Endometrial microvascular endothelial cells (primary cell): ENCODE data around the gene PANK2. TPM values are rescaled to one million over a fixed set of nuclear protein-coding genes. Genes with fewer than 3 reads are reported as not detected.
"Not testable (repeated sequence)": the region's sequence is repeated elsewhere in the genome, so short reads cannot be mapped to it uniquely, and the experiment has no call there.

Experiments used
- in situ Hi-C: cut with HindIII; loops from 2 replicates; pipeline ENCODE4 v1.10.0; 2017; ENCODE audit warnings: low sequenced_read_pairs, low pct_unique_long_range_greater_than_20kb; ENCODE audit errors: inconsistent ontology term
- total RNA-seq: library from RNA; depleted of rRNA; stranded (reverse); fragments of >200 nt; gene quantifications from one replicate; pipeline ENCODE4 v1.2.3, GENCODE V29; 2015; ENCODE audit errors: inconsistent ontology term

PANK2 gene
- total RNA-seq, 1 donor from 2014 or later: 47.3 TPM

DNA sequence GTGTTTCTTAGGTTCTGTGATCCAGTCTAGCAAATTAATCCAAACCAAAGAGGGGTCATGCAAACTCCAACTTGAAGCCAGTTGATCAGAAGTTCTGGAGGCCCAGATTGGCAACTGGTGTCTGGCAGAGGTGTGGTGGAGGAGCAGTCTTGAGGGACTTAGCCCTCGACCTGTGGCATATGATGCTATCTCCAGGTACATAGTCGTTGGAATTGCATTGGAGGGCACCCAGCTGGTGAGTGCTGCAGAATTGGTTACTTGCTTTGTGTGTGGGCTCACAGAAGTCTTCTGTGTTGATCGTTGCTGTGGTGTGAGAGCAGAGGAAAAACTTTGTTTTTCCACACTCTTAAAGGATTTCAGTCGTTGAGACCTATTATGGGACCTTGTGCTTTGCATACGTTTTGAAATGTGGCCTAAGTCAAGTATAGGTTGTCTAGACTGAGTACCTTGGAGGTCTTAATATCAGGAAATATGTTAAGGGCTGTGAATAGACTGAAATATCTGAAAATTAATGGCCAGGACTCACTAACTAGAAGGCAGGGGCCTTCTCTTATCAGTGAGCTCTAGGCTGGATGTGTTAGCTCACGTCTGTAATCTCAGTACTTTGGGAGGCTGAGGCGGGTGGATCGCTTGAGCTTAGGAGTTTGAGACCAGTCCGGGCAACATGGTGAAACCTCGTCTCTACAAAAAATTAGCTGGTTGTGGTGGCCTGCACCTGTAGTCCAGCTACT, 7.8 kb downstream of the PANK2 start:
- in situ Hi-C loops: no loop called here

DNA sequence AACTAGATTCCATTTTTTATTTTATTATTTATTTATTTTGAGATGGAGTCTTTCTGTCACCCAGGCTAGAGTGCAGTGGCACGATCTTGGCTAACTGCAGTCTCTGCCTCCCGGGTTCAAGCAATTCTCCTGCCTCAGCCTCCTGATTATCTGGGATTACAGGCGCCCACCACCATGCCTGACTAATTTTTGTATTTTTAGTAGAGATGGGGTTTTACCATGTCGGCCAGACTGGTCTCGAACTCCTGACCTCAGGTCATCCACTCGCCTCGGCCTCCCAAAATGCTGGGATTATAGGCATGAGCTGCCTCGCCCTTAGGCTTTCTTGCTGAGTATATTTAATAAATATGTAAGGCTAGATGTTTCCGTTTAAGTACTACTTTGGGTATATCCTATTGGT, 9.0 kb downstream of the PANK2 start:
- in situ Hi-C loops: not testable (repeated sequence)

DNA sequence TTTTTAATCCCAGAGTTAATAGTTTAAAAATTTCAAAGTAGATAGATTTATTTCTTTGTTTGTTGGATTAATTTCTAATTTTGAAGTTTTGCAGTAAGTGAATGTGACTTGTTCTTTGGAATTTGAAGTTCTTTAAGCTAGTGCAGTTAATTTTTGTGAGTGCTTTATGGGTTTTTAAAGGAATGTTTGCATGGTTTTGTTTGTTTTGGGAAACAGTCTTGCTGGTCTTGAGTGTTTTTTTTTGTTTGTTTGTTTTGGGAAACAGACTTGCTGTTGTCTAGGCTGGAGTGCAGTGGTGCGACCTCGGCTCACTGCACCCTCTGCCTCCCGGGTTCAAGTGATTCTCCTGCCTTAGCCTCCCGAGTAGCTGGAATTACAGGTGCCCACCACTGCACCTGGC, 9.5 kb downstream of the PANK2 start:
- in situ Hi-C loops: no loop called here

DNA sequence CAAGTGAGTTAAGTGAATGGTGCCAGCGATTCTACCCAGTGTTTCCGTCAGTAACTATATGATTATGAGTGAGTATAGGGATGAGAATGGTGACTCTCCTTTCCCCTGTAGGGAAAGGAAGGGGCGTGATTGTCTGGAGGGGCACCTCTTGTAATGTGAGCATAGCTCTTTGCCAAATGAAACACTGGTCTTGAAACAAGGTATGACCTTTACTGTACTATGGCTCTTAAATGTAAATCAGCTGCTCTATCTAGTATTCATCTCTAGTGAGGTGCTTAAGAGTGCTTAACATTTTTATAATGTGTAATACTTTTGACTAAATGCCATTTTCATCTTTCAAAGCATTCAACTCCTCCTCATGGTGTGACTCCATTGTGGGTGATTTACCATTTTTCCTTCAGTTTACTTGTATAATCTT, 11.0 kb downstream of the PANK2 start:
- in situ Hi-C loops: no loop called here

DNA sequence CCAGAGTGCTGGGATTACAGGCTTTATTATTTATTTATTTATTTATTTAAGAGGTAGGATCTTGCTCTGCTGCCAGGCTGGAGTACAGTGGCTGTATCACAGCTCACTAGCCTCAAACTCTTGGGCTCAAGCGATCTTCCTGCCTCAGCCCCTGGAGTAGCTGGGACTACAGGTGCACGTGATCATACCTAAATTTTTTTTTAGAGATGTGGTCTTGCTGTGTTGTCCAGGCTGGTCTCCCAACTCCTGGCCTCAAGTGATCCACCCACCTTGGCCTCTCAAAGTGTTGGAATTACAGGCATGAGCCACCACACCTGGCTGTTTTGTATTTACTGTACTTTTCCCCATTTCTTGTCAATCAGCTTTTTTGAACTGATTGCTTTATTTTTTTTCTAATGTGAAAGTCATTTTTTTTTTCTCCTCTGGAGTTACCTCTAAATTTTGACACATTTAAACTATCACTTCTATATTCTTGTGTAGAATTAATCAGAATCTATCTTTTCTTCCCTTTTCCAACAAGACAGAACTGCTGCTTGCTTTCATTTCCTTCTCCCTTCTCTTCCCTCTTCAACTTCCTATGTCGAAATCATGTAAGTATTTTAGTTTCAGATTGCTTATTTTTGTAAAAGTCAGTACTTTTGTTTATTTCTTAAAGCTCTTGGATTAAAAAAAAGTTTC, 12.0 kb downstream of the PANK2 start:
- in situ Hi-C loops: no loop called here

DNA sequence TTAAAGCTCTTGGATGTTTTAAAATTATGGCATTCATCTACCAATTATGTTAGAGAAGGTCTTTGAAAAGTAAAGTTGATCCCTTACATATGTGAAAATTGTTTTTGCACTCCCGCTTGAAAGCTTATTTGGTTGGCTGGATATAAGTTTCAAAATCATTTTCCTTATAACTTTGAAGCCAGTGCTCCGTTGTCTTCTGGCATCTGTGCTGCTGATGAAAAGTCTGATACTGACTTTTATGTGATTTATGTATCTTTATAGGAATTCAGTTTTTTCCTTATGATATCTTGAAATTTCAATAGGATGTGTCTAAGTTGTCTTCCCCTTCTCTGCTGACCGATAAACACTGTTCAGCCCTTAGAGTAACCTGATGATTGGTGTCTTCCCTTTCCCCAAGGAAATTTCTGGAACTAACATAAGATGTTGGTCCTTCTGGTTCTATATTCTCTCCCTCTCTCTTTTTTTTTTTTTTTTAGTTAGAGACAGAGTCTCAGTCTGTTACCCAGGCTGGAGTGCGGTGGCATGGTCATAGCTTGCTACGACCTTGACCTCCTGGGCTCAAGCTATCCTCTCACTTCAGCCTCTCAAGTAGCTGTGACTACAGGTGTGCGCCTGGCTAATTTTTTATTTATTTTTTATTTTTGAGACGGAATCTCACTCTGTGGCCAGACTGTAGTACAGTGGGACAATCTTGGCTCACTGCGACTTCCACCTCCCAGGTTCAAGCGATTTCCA, 12.7 kb downstream of the PANK2 start:
- in situ Hi-C loops: no loop called here

DNA sequence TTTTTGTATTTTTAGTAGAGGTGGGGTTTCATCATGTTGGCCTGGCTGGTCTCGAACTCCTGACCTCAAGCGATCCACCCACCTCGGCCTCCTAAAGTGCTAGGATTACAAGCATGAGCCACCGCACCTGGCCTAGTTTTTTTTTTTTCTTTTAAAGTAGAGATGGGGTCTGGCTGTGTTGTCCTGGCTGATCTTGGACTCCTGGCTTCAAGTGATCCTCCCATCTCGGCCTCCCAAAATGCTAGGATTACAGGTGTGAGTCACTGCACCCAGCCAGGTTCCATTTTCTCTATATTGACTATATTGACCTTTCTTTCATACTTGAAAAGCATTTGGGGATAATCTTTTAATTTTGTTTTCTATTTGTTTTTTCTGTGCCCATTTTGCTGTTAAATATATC, 13.3 kb downstream of the PANK2 start:
- in situ Hi-C loops: no loop called here

DNA sequence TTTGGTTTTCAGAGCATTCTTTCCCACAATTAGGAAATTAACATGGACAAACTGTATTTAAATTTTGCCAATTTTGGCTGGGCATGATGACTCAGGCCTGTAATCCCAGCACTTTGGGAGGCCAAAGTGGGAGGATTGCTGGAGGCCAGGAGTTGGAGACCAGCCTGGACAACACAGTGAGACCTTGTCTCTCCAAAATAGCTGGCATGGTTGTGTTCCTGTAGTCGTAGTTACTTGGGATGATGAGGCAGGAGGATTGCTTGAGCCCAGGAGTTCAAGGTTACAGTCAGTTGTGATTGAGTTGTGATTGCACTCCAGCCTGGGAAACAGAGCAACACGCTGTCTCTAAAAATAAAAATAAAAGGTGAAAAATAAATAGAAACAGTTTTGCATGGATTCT, 15.0 kb downstream of the PANK2 start:
- in situ Hi-C loops: no loop called here

DNA sequence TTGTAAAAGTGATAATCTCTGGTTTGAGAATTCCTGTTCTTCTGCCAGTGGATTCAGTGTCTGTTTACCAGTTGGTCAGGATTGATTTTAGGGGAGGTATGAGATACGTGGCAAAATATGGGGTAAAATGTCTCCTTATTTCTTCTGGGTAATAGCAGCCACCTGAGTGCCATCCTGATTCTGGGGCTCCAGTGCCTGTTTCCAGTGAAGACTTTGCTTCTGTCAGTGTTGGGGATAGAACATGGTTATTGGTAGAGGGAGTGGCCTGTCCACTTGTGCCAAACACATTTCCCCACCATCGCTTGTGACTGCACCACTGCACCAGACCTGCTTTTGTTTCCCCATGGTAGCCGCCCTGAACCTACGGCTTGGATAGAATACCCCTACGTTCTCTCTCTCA, 15.7 kb downstream of the PANK2 start:
- in situ Hi-C loops: no loop called here

DNA sequence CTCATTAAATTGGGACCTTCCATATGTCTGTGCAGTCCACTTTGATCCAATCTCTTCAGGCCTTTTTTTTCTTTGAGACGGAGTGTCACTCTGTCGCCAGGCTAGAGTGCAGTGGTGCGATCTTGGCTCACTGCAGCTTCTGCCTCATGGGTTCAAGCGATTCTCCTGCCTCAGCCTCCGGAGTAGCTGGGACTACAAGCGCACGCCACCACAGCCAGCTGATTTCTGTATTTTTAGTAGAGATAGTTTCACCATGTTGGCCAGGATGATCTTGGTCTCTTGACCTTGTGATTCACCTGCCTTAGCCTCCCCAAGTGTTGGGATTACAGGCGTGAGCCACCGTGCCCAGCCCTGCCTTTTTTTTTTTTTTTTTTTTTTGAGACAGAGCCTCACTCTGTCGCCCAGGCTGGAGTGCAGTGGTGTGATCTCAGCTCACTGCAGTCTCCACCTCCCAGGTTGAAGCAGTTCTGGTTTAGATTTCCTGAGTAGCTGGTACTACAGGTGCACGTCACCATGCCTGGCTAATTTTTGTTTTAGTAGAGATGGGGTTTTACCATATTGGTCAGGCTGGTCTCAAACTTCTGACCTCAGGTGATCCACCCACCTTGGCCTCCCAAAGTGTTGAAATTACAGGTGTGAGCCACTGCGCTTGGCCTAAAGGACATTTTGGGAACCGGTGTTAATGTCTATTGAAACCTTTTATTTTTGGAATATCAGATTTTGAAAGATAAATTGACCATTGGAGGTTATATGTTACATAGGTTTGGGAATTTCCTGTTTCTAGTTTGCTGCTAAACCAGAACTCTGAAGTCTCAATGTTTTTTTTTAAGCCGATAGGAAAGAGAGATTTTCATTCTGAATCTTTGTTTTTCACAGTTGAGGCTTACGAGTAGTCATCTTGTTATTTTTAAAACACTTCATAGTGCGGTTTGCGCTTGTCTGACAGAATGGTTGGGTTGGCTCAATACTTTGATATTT, 17.8 kb downstream of the PANK2 start:
- in situ Hi-C loops: not testable (repeated sequence)

DNA sequence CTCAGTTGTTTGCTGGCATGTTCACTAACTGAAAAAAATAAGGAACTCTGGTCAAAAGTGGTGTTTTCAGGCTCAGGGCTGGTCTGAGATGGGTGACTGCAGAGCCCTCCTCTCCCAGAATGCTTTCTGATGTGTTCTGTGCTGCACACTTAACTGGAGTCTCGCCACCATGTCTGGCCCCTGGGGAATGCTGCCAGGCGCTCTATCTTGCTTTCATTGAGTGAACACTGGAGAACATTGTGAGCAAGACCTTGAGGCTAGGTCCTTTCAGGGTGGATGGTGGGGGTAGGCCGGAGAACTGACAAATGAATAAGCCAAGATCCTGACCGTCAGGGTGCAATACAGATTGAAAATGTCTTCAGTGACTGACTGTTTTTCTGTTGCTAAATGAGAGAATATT, 19.5 kb downstream of the PANK2 start:
- in situ Hi-C loops: no loop called here

DNA sequence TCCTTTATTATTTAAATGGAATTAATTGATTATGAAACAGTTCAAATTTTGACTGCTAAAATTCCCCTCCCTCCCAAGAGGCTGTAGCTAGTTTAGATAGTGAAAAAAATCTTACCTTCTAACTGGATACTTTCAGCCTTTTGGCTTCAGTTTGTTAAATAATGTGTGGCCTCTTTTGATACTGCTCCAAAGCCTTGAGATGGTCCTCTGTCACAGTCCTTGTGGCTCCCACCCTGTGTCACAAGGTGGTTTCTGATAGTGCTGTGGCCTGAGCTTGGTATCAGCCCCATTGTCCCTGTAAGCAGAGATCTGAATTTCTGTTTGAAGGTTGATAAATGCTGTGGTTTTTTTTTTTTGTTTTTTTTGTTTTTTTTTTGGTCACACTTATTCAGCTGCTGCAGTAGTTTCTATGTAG, 20.8 kb downstream of the PANK2 start:
- in situ Hi-C loops: no loop called here

DNA sequence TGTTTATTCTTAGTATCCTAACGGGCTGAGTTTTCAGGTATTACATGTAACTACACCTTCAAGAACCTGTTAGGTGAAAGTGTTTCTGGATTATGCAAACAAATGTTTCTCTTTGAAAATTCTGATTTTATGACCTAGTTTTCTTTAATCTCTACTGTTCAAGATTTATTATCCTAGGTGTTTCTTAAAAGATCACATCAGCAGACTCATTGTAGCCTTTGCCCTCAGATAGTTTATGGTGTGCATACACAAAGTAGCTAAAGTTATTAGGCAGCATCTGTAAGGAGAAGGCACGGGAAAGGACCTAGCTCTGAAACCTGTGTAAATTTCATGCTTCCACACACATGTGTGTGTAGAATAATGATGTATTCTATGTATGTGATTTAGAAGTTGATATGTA, 21.7 kb downstream of the PANK2 start:
- in situ Hi-C loops: no loop called here

DNA sequence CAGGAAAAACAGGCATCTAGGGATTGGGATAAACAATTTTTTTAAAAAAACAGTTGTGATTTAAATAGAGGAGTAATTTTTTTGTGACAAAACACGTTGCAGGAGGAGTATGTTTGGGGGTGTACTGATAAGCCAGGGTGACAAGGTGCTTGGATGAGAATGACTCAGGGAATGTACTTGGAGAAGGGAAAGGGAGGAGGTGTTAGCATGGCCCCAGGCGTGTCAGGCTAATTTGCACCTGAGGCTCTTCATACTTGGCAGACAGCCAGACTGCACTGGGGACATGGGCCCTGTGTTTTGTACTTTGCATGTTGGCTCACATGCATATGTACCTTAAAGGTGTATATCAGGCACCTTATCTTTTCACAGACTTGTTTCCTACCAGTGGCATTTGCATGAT, 22.8 kb downstream of the PANK2 start:
- in situ Hi-C loops: no loop called here

DNA sequence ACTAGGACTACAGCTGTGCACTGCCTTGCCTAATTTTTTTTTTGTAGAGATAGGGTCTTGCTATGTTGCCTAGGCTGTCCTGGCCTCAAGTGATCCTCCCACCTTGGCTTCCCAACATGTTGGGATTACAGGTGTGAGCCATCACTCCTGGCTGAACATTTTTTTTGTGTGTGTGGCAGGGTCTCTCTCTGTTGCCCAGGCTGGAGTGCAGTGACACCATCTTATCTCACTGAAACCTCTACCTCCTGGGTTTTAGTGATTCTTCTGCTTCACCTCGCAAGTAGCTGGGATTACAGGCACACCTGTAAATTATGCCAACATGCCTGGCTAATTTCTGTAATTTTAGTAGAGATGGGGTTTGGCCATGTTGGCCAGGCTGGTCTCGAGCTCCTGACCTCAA, 25.3 kb downstream of the PANK2 start:
- in situ Hi-C loops: no loop called here

DNA sequence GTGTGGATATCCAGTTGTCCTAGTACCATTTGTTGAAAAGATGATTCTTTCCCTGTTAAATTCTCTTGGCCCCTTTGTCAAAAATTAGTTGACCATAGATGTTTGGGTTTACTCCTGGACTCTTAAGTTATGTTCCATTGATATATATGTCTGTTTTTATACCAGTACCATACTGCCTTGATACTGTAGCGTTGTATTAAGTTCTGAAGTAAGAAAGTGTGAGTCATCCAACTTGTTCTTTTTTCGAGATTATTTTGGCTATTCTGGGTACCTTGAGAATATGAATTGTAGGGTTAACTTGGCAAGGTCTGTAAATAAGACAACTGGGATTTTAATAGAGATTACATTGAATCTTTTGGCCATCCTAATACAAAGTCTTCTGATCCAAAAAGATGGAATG, 26.5 kb downstream of the PANK2 start:
- in situ Hi-C loops: no loop called here

DNA sequence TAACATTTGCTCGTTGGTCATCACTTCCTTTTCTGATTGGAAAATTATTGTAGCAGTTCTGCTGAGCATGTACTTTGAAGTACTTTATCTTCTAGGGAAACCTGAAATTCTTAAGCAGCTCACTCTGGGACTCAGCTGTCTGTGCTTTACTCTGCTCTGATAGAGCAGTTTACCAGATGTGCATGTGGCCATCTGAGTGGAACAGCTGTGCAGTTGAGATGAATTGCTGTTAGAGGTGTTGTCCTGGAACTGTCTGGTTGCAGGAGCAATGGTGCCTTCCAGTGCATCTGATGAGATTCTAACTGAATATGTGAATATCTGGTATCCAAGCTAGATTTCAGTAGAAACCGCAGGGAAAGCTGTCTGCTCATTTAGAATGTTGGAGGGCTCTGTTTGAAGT, 27.2 kb downstream of the PANK2 start:
- in situ Hi-C loops: no loop called here

DNA sequence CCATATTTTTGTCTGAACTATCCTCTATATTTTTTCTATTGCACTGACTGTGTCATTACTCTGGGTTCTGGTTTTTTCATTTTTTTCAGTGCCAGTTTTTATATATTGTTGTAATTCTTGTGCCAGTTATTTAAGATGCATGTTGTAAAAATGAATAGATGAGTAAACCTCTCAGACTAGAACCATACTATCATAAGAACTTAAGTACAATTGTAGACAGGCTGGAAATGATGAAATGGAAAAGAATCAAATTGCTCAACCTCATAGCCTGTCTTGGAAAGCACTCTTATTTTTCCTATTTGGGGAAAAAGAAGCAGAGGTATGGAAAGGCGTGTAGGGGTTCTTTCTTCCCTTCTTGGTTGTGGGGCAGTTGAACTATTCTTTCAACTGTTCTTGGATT, 30.2 kb downstream of the PANK2 start:
- in situ Hi-C loops: no loop called here
